ENCODE measurements around the gene LMCD1. TPM values are rescaled to one million over a fixed set of nuclear protein-coding genes. Genes with fewer than 3 reads are reported as not detected.

The LMCD1 gene
- total RNA-seq, 2 experiments from 2014 or later: 0.36 to 0.55 TPM

DNA sequence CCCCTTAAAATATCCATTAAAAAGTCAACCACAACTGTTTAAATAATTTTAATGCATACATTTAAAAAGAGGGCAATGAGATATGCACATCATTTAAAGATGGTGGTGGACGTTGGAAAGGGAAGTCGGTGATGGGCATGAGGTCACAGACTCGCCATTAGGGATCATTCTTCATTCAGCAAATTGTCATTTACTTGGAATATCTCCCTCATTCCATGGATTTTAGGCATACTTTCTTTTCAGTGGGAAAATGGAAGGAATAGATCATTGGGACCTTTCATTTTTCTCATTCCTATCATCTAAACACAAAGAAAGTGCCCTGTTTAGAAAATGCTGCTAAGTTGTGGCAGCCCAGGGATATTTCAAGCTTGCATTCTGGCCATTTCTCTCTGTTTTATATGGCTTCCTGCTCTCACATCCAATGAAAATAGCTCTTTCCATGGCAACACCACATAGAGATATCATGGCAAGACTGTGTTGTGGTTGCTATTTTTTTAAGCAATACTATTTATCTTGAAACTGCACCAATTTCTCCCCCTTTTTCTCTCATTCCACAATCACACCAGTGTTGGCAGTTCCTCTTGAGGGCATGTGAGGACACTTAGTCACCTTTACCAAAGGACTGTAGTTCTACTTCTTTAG lies 40.7 kb upstream of the LMCD1 start:
- no peak overlapping the region for H3K27ac ChIP-seq (ENCODE audit: low read depth in 1 of 2, low read length in 2 of 2)
- ATAC-seq (ENCODE audit: poor library complexity) (no peak), DNase-seq (no peak)
- H3K27ac Mint-ChIP-seq: no peak overlapping the region
- ChIA-PET CTCF (no interaction called here), POLR2A (no interaction called here)
- no peaks in the 10 kb centered on the region for H3K36me3 ChIP-seq (ENCODE audit: insufficient read depth, low read length)
- H3K9me3 ChIP-seq (ENCODE audit: control insufficient read depth in 1 of 2, insufficient read depth in 1 of 2, low read length in 2 of 2): no peaks in the 10 kb centered on the region
- no peaks in the 10 kb centered on the region for H3K27me3 ChIP-seq (ENCODE audit: control insufficient read depth in 1 of 2, insufficient read depth in 2 of 2, low read length in 2 of 2)
- no peak overlapping the region for H3K4me3 ChIP-seq (ENCODE audit: low read length)
- intact Hi-C loops (cut with DNase I, micrococcal nuclease): no loop called here
- H3K36me3 Mint-ChIP-seq (ENCODE audit: low read depth): no peaks in the 10 kb centered on the region
- no peaks in the 10 kb centered on the region for H3K4me1 ChIP-seq (ENCODE audit: insufficient read depth, low read length)
- no peaks in the 10 kb centered on the region for H3K4me1 Mint-ChIP-seq (ENCODE audit: low read depth)
- H3K27me3 Mint-ChIP-seq: peaks cover 5% of the 10 kb centered on the region
- no peak overlapping the region for H3K4me3 Mint-ChIP-seq
- TF ChIP-seq CTCF (IDR thresholded peaks at IDR 0.05): no peak
- H3K9me3 Mint-ChIP-seq: no peaks in the 10 kb centered on the region

- Mint-ChIP-seq H3K27ac (no peak overlapping the region), H3K36me3 (ENCODE audit: low read depth) (no peaks in the 10 kb centered on the region), H3K4me3 (no peak overlapping the region), H3K9me3 (no peaks in the 10 kb centered on the region), H3K4me1 (ENCODE audit: low read depth) (no peaks in the 10 kb centered on the region), H3K27me3 (peaks cover 15% of the 10 kb centered on the region)
- no peak for DNase-seq
- H3K36me3 ChIP-seq (ENCODE audit: insufficient read depth, low read length): no peaks in the 10 kb centered on the region
- H3K9me3 ChIP-seq (ENCODE audit: control insufficient read depth in 1 of 2, insufficient read depth in 1 of 2, low read length in 2 of 2): no peaks in the 10 kb centered on the region
- no peak for TF ChIP-seq CTCF (IDR thresholded peaks at IDR 0.05)
- no peaks in the 10 kb centered on the region for H3K27me3 ChIP-seq (ENCODE audit: control insufficient read depth in 1 of 2, insufficient read depth in 2 of 2, low read length in 2 of 2)
- ATAC-seq (ENCODE audit: poor library complexity): no peak
- no peak overlapping the region for H3K4me3 ChIP-seq (ENCODE audit: low read length)
- H3K4me1 ChIP-seq (ENCODE audit: insufficient read depth, low read length): no peaks in the 10 kb centered on the region
- intact Hi-C loops (cut with DNase I, micrococcal nuclease): no loop called here
- H3K27ac ChIP-seq (ENCODE audit: low read depth in 1 of 2, low read length in 2 of 2): no peak overlapping the region
- ChIA-PET POLR2A (no interaction called here), CTCF (no interaction called here)
Observed at GRCh38 chr3:8464668-8465067, 37.0 kb upstream of the LMCD1 start.

DNA sequence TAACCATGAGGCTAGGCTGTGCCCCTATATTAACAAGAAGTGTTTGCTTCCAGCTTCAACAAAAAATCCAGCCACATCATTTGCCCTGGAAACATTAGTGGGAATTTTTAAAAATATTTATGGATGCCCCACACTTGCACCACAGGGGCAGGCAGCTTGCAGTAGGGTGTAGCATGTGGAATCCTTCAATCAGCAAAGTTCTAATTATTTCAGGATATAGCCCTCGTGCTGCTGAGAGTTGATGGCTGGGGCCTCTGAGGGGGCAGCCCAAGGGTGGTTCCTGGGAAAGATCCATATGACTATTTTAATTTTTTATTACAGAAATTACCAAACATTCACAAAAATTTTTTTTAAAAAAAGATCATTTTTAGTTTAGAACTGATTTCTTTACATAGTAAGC lies 35.1 kb upstream of the LMCD1 start:
- H3K27ac Mint-ChIP-seq: no peak overlapping the region
- H3K9me3 Mint-ChIP-seq: no peaks in the 10 kb centered on the region
- ChIA-PET CTCF (no interaction called here), POLR2A (no interaction called here)
- no peak overlapping the region for H3K4me3 ChIP-seq (ENCODE audit: low read length)
- no peak for DNase-seq
- peaks cover 17% of the 10 kb centered on the region for H3K27me3 Mint-ChIP-seq
- H3K4me1 ChIP-seq (ENCODE audit: insufficient read depth, low read length): no peaks in the 10 kb centered on the region
- no peaks in the 10 kb centered on the region for H3K9me3 ChIP-seq (ENCODE audit: control insufficient read depth in 1 of 2, insufficient read depth in 1 of 2, low read length in 2 of 2)
- no peaks in the 10 kb centered on the region for H3K36me3 Mint-ChIP-seq (ENCODE audit: low read depth)
- no peaks in the 10 kb centered on the region for H3K36me3 ChIP-seq (ENCODE audit: insufficient read depth, low read length)
- TF ChIP-seq CTCF (IDR thresholded peaks at IDR 0.05): no peak
- no peak overlapping the region for H3K27ac ChIP-seq (ENCODE audit: low read depth in 1 of 2, low read length in 2 of 2)
- intact Hi-C loops (cut with DNase I, micrococcal nuclease): no loop called here
- no peak overlapping the region for H3K4me3 Mint-ChIP-seq
- no peaks in the 10 kb centered on the region for H3K27me3 ChIP-seq (ENCODE audit: control insufficient read depth in 1 of 2, insufficient read depth in 2 of 2, low read length in 2 of 2)
- no peaks in the 10 kb centered on the region for H3K4me1 Mint-ChIP-seq (ENCODE audit: low read depth)
- ATAC-seq (ENCODE audit: poor library complexity): no peak
